IMR-90 (cell line): ENCODE data around the gene UQCRC1.

Experiments used
- BHLHE40 ChIP-seq: fragments of 150-350 bp; IDR thresholded peaks from 2 replicates; pipeline ENCODE4 v1.6.1; 2016; ENCODE audit warnings: mild to moderate bottlenecking, low read depth, low read length
- CHD1 ChIP-seq: IDR thresholded peaks from 2 replicates; pipeline ENCODE4 v1.6.1; 2012; ENCODE audit warnings: low read depth, low read length, improper control_type of control experiment
- FOS ChIP-seq: fragments of 150-350 bp; IDR thresholded peaks from 2 replicates; pipeline ENCODE4 v1.6.1; 2016; ENCODE audit warnings: low read depth, low read length
- MAFK ChIP-seq: IDR thresholded peaks from 2 replicates; pipeline ENCODE4 v1.6.1; 2012; ENCODE audit warnings: low read depth, low read length, improper control_type of control experiment
- MAZ ChIP-seq: IDR thresholded peaks from 2 replicates; pipeline ENCODE4 v1.6.1; 2012; ENCODE audit warnings: low read depth, mild to moderate bottlenecking, low read length, improper control_type of control experiment, moderate library complexity, borderline replicate concordance
- MXI1 ChIP-seq: IDR thresholded peaks from 2 replicates; pipeline ENCODE4 v1.6.1; 2012; ENCODE audit warnings: low read depth, mild to moderate bottlenecking, low read length, moderate library complexity, borderline replicate concordance
- POLR2A ChIP-seq: IDR thresholded peaks from 2 replicates; pipeline ENCODE4 v1.6.1; 2012; ENCODE audit warnings: mild to moderate bottlenecking, low read depth, low read length
- RAD21 ChIP-seq: IDR thresholded peaks from 2 replicates; pipeline ENCODE4 v1.6.1; 2012; ENCODE audit warnings: low read length, improper control_type of control experiment
- RCOR1 ChIP-seq: IDR thresholded peaks from 2 replicates; pipeline ENCODE4 v1.6.1; 2012; ENCODE audit warnings: mild to moderate bottlenecking, low read length, improper control_type of control experiment; ENCODE audit not compliant: insufficient replicate concordance
- RFX5 ChIP-seq: IDR thresholded peaks from 2 replicates; pipeline ENCODE4 v1.8.0; 2012; ENCODE audit warnings: low read depth, mild to moderate bottlenecking, low read length, moderate library complexity
- USF2 ChIP-seq: fragments of 150-350 bp; IDR thresholded peaks from 2 replicates; pipeline ENCODE4 v1.6.1; 2017; ENCODE audit warnings: mild to moderate bottlenecking, antibody characterized with exemption, low read length, low read depth
- TF ChIP-seq, protein P1 (sequence below): conservative IDR thresholded peaks from 2 replicates; pipeline ENCODE4 v1.5.1; 2012; ENCODE audit warnings: mild to moderate bottlenecking, low read depth, low read length, improper control_type of control experiment
- TF ChIP-seq, protein P2 (sequence below): fragments of 150-350 bp; IDR thresholded peaks from 2 replicates; pipeline ENCODE4 v1.6.1; 2016; ENCODE audit warnings: low read depth, mild to moderate bottlenecking, low read length, moderate library complexity, borderline replicate concordance

DNA sequence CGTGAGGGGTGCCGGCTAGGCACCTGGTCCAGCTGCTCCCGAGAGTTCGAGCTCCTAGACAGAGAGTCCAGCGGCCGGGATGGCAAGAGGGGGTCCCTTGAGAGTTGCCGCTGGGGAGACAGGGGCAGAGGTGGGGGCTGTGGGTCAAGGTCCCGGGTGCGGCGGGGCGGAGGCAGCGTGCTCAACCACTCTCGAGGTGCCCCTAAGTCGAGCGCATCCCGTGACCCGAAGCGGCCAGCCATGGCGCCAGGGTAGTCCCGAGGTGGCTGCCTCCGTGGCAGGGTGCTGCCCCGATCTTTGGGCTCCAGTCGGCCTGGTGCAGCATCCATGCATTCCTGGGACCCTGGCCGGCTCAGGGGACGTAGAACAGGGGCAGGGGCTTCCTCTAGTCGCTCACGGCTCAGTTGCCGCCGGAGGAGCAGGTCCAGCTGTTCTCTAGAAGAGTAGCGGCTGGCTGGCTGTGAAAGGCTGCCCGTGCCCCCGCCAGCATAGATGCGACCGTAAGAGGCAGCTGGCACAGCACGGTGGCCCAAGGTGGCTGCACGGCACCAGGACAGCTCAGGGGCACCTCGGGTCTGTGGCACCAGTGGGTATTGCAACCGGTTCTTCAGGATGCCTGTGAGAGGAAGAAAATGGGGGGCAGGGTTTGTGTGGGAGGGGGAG, 30.6 kb upstream of the UQCRC1 start:
- TF ChIP-seq, protein P1, sequence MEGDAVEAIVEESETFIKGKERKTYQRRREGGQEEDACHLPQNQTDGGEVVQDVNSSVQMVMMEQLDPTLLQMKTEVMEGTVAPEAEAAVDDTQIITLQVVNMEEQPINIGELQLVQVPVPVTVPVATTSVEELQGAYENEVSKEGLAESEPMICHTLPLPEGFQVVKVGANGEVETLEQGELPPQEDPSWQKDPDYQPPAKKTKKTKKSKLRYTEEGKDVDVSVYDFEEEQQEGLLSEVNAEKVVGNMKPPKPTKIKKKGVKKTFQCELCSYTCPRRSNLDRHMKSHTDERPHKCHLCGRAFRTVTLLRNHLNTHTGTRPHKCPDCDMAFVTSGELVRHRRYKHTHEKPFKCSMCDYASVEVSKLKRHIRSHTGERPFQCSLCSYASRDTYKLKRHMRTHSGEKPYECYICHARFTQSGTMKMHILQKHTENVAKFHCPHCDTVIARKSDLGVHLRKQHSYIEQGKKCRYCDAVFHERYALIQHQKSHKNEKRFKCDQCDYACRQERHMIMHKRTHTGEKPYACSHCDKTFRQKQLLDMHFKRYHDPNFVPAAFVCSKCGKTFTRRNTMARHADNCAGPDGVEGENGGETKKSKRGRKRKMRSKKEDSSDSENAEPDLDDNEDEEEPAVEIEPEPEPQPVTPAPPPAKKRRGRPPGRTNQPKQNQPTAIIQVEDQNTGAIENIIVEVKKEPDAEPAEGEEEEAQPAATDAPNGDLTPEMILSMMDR, result no peak
- no peak for TF ChIP-seq POLR2A
- no peak for TF ChIP-seq CHD1
- no peak for TF ChIP-seq RAD21
- TF ChIP-seq MXI1, result no peak
- TF ChIP-seq, protein P2, sequence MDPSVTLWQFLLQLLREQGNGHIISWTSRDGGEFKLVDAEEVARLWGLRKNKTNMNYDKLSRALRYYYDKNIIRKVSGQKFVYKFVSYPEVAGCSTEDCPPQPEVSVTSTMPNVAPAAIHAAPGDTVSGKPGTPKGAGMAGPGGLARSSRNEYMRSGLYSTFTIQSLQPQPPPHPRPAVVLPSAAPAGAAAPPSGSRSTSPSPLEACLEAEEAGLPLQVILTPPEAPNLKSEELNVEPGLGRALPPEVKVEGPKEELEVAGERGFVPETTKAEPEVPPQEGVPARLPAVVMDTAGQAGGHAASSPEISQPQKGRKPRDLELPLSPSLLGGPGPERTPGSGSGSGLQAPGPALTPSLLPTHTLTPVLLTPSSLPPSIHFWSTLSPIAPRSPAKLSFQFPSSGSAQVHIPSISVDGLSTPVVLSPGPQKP, result no peak
- TF ChIP-seq USF2, result no peak
- no peak for TF ChIP-seq BHLHE40
- no peak for TF ChIP-seq RFX5
- no peak for TF ChIP-seq MAZ
- no peak for TF ChIP-seq MAFK
- no peak for TF ChIP-seq FOS
- no peak for TF ChIP-seq RCOR1
